Left ventricle myocardium superior (tissue), 1 donor: ENCODE measurements around the gene SLC4A1AP. TPM values are rescaled to one million over a fixed set of nuclear protein-coding genes. Genes with fewer than 3 reads are reported as not detected.

Source experiments
- ATAC-seq: fragments of 200-7000 bp; cut with Tn5 transposase; one replicate; pipeline ENCODE4 v1.9.1; 2020; ENCODE audit warnings: mild to moderate bottlenecking, moderate library complexity
- DNase-seq: peaks from one replicate; pipeline ENCODE4 v3.0.0-alpha.2; 2020
- intact Hi-C: fragments of 100-400 bp; cut with micrococcal nuclease; formaldehyde crosslinking; loops from one replicate; pipeline ENCODE4 v1.11.0; 2022
- total RNA-seq: library from RNA; stranded (reverse); fragmentation: NEBNext Ultra II Directional; extraction: Animal tissue kit (Norgen Biotek cat#: 25700); gene quantifications from one replicate; pipeline ENCODE4 v1.2.1, GENCODE V29; 2021
- donor health status: DM: no; HTN: yes; CAD: no; lungs with severe emphysema.

SLC4A1AP gene
- total RNA-seq, 1 donor from 2014 or later: 19.2 TPM

DNA sequence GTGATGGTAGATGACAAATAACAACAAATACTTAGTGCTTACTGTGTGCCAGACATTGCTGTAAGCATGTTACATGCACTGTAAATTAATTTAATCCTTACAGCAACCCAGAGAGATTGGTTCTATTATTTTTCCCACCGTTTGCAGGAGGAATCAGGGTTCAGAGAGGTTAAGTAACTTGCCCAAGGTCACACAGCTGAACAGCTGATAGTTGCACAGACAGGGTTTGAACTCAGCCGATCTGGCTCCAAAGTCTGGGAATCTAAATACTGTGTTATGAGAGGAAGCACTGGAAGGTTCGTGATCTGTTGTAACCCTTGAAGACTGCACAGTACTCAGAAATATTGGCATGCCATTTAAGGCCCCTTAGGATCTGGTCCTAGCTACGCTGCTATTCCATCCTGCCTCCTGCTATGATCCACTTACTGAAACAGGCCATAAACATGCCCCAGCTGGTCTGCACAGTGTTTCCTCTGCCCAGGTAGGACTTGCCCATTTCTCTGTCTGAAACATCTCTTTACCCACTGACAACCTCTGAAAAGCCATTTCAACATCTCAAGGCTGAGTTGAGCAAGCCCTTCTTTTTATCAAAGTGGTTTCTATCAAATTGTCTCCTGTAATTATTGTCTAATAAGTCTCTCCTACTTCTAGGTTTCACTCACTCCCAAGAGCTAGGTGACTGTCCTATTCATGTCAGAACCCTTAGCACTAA lies 67.4 kb downstream of the SLC4A1AP start:
- DNase-seq (no peak), ATAC-seq (no peak)
- intact Hi-C loops: no loop called here

DNA sequence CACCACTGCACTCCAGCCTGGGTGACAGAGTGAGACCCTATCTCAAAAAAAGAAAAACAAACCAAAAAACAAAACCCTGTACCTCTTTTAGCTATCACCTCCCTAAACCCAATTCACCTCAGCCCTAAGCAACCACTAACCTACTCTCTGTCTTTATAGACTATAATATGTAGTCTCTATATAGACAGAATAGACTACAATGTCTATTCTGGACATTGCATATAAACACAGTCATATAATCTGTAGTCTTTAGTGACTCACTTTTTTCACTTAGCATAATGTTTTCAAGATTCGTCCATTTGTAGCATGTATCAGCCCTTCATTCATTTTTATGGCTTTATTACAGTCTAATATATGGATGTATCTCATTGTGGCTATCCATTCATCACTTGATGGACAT lies 70.6 kb downstream of the SLC4A1AP start:
- intact Hi-C loops: no loop called here
- no peak for ATAC-seq
- DNase-seq: no peak

DNA sequence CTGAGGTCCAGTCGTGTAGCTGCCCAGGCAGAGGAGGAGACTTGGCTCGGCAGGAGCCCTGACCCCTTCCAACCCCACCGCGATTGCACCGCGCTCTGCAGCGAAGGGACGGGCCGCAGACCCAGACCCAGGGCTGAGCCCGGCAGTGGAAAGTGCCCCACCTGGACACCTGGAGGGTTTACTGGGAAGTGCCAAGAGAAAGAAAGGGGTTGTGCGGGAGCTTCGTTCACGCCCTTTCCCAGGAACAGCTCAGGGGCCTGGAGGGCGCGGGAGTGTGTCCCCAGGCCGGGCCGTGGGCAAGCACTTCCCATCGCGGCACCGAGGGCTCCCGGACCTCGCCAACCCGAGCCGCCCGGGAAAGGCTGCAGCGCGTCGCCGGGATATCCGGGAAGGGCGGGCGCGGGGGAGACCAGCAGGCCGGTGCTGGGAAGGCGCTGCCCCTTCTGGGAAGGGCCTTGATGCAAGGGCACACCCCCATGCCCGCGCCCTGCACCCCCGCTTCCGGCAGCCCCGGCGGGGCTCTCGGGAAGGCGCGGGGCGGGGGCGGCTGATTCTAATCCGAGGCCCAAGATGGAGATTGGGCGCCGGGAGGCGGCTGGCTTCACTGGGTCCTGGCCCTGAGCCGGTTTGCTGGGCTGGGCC lies 71.7 kb downstream of the SLC4A1AP start:
- intact Hi-C loops: no loop called here
- peak; percentile 96 for ATAC-seq
- DNase-seq: peak; percentile 89

DNA sequence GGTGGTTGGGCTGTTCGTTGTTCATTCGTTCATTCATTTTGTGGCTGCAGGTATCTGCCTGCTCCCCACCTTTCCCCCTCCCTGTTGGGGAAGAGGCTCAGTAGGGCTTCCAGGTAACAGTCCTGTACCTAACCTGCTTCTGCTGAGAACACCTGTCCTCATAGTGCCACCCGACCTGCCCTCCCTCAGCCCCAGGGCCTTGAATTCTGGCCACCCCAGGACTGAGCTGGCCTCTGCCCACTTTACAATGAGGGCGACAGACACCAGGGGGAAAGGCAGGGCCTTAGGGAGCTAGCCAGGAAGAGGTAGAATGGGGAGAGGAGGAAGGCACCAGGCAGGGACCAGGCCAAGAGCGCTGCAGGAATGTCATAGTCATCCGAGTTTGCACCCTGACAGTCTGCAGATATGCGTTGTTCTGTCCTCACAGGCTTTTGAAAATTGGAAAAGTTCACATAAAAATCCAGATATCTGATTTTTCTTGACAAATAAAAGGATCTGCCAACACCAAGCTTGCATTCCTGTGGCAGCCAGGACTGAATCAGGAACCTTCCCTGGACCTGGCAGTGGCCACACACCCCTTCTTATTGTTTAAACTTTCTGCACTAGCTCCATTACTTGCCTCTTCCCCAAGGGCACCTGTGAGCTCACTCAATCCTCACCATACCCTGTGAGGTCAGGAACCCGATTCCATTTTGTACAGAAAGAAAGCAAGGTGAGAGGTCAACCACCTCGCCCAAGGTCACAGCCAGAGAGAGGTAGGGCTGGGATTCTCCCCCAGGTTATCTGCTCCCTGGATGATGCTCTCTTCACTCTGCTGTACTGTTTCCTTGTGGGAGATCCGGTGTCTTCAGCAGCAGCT lies 72.6 kb downstream of the SLC4A1AP start:
- DNase-seq (no peak), ATAC-seq (peak; percentile 5)
- intact Hi-C loops: no loop called here

DNA sequence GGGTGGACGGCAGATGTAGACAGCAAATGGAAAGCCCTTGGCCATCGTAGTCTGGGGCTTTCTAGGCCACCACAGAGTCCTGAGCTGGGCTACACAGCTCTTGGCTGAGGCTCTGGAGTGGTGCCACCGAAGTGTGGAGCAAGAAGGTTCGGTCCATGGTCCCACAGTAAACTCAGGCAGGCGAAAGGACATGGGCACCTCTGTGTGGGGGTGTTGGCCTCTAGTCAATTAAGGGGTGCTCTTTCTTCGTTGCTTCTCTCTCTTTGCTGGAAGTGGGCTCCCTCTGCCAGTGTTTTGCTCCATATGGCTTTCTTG lies 73.2 kb downstream of the SLC4A1AP start:
- ATAC-seq (no peak), DNase-seq (no peak)
- intact Hi-C loops: no loop called here

DNA sequence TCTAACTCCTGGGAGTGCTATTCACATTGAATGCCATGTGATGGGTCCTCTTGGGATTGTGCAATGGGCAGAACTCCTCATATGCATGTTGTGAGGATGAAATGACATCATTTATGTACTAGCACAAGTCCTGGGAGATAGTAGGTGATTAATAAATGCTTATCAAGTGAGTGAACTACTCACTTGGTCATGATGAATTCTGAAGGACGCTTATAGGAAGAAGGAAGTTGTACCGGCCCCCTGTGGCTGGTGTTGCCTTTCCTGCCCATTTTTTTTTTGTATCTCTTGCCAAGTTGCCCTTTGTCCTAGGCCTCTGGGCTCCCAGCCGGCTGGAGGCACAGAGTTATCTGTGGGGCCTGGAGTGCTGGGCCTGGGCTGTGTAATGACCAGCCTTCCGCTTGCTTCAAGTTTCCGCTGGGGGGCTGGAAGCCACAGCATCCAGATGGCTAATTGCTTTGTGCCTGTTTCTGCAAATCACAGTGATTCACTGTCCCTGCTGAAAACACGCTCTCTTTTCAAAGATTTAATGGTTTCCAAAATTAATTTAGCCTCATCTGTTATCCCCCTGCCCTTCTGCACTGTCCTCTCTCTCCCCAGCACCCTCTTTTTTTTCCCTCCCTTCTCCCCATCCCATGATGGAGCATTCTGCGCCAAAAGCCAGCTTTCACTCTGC lies 74.1 kb downstream of the SLC4A1AP start:
- ATAC-seq (peak; percentile 22), DNase-seq (no peak)
- intact Hi-C loops: no loop called here

DNA sequence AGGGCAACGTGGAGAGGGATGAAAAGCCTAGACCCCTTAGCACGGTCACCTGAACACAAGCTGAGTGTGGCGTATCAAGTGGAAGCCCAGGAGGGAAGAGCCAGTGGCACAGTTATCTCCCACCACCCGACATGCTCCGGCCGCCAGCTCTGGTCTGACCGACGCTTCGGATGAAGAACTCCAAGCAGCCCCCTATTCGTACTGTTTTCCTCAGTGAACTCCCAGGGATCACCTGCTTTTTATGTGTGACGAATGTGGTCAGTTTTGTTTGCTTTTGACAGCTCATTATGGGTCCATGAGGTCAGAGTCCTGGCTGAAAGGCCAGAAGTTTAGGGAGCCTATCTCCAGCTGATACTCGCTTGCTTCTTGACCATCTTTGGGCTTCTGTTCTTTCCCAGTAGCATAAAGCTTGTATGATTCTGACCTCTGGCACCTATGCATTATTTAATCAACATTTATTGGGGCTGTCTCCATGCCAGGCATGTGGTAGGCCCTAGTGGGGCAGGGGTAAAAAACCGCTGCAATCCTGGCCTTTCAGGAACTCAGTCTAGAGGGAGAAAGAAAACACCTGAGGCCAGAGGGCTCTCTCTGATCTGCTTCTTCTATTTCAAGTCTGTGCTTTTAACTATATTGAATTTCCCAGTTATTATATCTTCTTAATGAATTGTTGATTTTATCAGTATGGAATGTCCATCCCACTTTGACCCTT lies 74.8 kb downstream of the SLC4A1AP start:
- DNase-seq: no peak
- intact Hi-C loops: no loop called here
- no peak for ATAC-seq

DNA sequence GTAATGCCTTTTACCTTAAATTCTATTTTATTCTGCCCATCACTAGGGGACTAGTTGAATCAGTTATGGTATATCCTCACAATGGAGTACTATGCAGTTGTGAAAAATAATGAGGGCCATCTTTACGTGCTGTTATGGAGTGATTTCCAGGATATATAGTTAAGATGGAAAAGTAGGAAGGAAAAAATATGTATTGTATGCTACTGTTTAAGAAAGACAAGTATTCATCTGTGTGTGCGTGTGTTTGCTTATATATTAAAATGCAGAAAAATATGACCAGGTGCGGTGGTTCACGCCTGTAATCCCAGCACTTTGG lies 75.3 kb downstream of the SLC4A1AP start:
- ATAC-seq (no peak), DNase-seq (no peak)
- intact Hi-C loops: no loop called here

DNA sequence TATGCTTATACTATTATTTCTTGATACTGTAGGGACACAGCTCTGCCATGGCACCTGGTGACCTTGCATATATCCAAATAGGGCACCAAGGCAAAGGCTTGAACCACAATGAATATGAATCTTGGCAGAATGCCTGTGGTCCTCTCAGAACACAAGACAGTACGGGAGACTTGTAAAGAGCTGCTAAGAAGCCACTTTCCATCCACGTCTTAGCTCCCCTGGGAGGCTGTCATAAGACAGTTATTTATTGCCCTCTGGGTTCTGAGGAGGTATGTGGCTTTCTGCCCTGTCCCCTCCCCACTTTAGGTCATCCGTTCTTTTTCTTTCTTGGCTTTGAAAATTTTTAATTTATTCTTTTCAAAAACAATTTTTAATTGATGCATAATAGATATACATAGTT lies 78.0 kb downstream of the SLC4A1AP start:
- DNase-seq: no peak
- no peak for ATAC-seq
- intact Hi-C loops: no loop called here

DNA sequence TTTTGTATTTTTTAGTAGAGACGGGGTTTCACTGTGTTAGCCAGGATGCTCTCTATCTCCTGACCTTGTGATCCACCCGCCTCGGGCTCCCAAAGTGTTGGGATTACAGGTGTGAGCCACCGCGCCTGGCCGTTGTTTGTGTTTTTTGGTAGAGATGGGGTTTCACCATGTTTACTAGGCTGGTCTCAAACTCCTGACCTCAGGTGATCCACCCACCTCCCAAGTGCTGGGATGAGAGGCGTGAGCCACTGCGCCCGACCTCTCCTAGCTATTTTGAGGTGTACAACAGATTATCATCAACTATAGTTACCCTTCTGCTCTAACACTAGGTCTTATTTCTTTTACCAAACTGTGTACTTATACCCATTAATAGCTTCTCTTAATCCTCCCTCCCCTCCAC lies 78.9 kb downstream of the SLC4A1AP start:
- intact Hi-C loops: no loop called here
- DNase-seq (no peak), ATAC-seq (no peak)

Other genes starting within 250 kb of the SLC4A1AP start
- 53.1 TPM for gene NRBP1, start 235.3 kb upstream of the SLC4A1AP start, total RNA-seq
- gene KRTCAP3, start 221.5 kb upstream of the SLC4A1AP start, total RNA-seq: not detected
- 22.4 TPM for gene IFT172, start 174.1 kb upstream of the SLC4A1AP start, total RNA-seq
- gene FNDC4, start 168.7 kb upstream of the SLC4A1AP start, total RNA-seq: 1.8 TPM
- not detected for gene GCKR, start 167.1 kb upstream of the SLC4A1AP start, total RNA-seq
- 20.8 TPM for gene ZNF512, start 80.8 kb upstream of the SLC4A1AP start, total RNA-seq
- gene CCDC121, start 34.9 kb upstream of the SLC4A1AP start, total RNA-seq: 6.5 TPM
- gene GPN1, start 34.8 kb upstream of the SLC4A1AP start, total RNA-seq: 20.1 TPM
- gene SUPT7L, start 275 bp upstream of the SLC4A1AP start, total RNA-seq: 28.1 TPM
- 367 TPM for gene MRPL33, start 107.8 kb downstream of the SLC4A1AP start, total RNA-seq
- 3.3 TPM for gene RBKS, start 226.5 kb downstream of the SLC4A1AP start, total RNA-seq
- gene BABAM2, start 226.8 kb downstream of the SLC4A1AP start, total RNA-seq: 56.8 TPM